ENCODE data around the gene PEAR1.

GRCh38 chr1:156879876-156880275 is 13.6 kb upstream of the PEAR1 start:
- TF ChIP-seq POLR2A (IDR thresholded peaks at IDR 0.05) (no peak), POLR2AphosphoS5 (IDR thresholded peaks at IDR 0.05) (no peak), CTCF (IDR thresholded peaks at IDR 0.05) (no peak)
